Suprapubic skin (tissue), 4 donors: ENCODE data around the gene RNF130. TPM values are rescaled to one million over a fixed set of nuclear protein-coding genes. Genes with fewer than 3 reads are reported as not detected.
A peak's percentile ranks its signal among the peaks of the same experiment; 100 is the strongest.

Experiments
- DNase-seq, 2 donors: peaks; one replicate each; pipeline ENCODE4 v3.0.0-alpha.2; 2019; ENCODE audit warnings: low spot score in 2 of 2
- H3K27ac ChIP-seq: fragments of 200-600 bp; sonication (generic); one replicate; pipeline ENCODE4 v1.5.1; 2019
- H3K27me3 ChIP-seq: fragments of 200-600 bp; sonication (generic); one replicate; pipeline ENCODE4 v1.5.1; 2019
- H3K36me3 ChIP-seq: fragments of 200-600 bp; sonication (generic); one replicate; pipeline ENCODE4 v1.5.1; 2019
- H3K4me1 ChIP-seq: fragments of 200-600 bp; sonication (generic); one replicate; pipeline ENCODE4 v1.5.1; 2019
- H3K4me3 ChIP-seq: fragments of 200-600 bp; sonication (generic); one replicate; pipeline ENCODE4 v1.5.1; 2019; ENCODE audit warnings: mild to moderate bottlenecking
- H3K9me3 ChIP-seq: fragments of 200-600 bp; sonication (generic); one replicate; pipeline ENCODE4 v1.5.1; 2019
- EP300 ChIP-seq: sonication (generic); formaldehyde crosslinking; IDR thresholded peaks from one replicate; pipeline ENCODE4 v1.6.1; 2017; ENCODE audit warnings: antibody characterized with exemption
- POLR2A ChIP-seq, 2 donors: fragments of 450-650 bp; IDR thresholded peaks; one replicate each; pipeline ENCODE4 v1.6.1; 2017; ENCODE audit warnings: antibody characterized with exemption in 2 of 2, mild to moderate bottlenecking in 2 of 2, moderate library complexity in 2 of 2
- POLR2AphosphoS5 ChIP-seq, 3 donors: sonication (generic); formaldehyde crosslinking; IDR thresholded peaks; one replicate each; pipeline ENCODE4 v1.6.1; 2017; ENCODE audit warnings: antibody characterized with exemption in 3 of 3
- WGBS: methylation state at CpG from one replicate; pipeline ENCODE4 v1.1.5; 2018; 5-methylcytosine and 5-hydroxymethylcytosine counted together
- total RNA-seq, 4 donors: library from RNA; depleted of rRNA; stranded (reverse); fragments of >200 nt; gene quantifications; one replicate each; pipeline ENCODE4 v1.1.0, GENCODE V29; 2016
- TF ChIP-seq, protein P1 (sequence below), 2 donors: fragments of 200-600 bp in 1 of 2; fragments of 450-650 bp in 1 of 2; sonication (generic) in 1 of 2; IDR thresholded peaks; one replicate each; pipeline ENCODE4 v1.5.1; 2016 to 2019; ENCODE audit warnings: antibody characterized with exemption in 2 of 2, mild to moderate bottlenecking in 1 of 2, moderate library complexity in 1 of 2

The RNF130 gene
- total RNA-seq, 4 donors from 2014 or later = 24.8 to 37.2 (median 29.8) TPM

DNA sequence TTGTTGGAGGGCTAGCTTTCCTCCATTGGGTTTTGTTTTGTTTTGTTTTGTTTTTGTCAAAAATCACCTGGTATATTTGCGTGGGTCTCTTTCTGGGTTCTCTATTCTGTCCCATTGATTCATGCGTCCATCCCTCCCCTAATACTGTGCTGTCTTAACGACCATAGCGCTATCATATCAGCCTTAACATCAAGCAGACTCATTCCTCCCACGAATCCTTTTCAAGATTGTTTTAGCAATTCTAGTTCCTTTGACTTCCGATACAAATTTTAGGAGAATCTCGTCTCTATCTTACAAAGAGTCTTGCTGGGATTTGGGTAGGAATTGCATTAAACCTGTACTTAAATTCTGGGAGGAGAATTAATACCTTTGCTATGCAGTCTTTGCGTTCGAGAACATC lies 31.1 kb upstream of the RNF130 start:
- Histone ChIP-seq H3K4me3 (no peak overlapping the region), H3K4me1 (no peaks in the 10 kb centered on the region), H3K9me3 (peaks cover 7% of the 10 kb centered on the region), H3K36me3 (no peaks in the 10 kb centered on the region), H3K27me3 (no peaks in the 10 kb centered on the region), H3K27ac (no peak overlapping the region)
- DNase-seq = no peak
- TF ChIP-seq POLR2AphosphoS5 (IDR thresholded peaks at IDR 0.05) (no peak), EP300 (no peak), POLR2A (IDR thresholded peaks at IDR 0.05) (no peak)
- TF ChIP-seq, protein P1, sequence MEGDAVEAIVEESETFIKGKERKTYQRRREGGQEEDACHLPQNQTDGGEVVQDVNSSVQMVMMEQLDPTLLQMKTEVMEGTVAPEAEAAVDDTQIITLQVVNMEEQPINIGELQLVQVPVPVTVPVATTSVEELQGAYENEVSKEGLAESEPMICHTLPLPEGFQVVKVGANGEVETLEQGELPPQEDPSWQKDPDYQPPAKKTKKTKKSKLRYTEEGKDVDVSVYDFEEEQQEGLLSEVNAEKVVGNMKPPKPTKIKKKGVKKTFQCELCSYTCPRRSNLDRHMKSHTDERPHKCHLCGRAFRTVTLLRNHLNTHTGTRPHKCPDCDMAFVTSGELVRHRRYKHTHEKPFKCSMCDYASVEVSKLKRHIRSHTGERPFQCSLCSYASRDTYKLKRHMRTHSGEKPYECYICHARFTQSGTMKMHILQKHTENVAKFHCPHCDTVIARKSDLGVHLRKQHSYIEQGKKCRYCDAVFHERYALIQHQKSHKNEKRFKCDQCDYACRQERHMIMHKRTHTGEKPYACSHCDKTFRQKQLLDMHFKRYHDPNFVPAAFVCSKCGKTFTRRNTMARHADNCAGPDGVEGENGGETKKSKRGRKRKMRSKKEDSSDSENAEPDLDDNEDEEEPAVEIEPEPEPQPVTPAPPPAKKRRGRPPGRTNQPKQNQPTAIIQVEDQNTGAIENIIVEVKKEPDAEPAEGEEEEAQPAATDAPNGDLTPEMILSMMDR (IDR thresholded peaks at IDR 0.05) = no peak
- WGBS = 80% methylated on average over 9 of the region's 9 CpGs

DNA sequence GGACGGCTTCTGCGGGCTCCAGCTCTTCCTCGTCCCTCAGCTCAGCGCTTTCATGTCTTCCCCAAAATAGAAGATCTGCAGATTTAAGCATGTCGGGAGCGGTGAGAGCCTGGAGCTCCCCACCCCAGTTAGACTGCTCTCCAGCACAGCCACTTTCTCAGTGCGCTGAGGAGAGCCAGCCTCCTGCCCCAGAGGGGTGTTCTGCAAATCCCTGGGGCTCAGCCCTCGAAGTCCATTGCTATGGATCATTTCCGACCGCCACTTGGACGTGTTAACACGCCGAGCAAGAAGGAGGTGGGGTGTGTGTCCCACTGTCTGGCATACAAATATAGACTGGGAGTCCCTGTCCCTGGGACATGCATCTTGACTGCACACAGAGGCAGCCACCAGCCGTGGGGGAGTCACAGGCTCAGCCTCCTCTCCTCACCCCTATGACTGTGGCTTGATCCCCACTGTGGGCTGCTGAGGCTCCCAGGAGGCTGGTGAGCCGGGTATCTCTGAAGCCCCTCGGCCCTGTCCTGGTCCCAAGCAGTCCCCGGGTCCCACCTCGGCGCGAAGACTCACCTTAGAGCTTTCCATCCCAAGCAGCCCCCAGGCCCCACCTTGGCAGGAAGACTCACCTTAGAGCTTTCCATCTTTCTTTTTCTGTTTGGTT lies 30.0 kb upstream of the RNF130 start:
- peak in 1 of 2 donors; percentile 70 for DNase-seq
- Histone ChIP-seq H3K4me3 (no peak overlapping the region), H3K9me3 (no peaks in the 10 kb centered on the region), H3K27ac (no peak overlapping the region), H3K27me3 (no peaks in the 10 kb centered on the region), H3K36me3 (no peaks in the 10 kb centered on the region), H3K4me1 (no peaks in the 10 kb centered on the region)
- WGBS = 79% methylated on average over 19 of the region's 20 CpGs
- TF ChIP-seq, protein P1 (IDR thresholded peaks at IDR 0.05) = no peak
- TF ChIP-seq EP300 = no peak
- TF ChIP-seq POLR2A (IDR thresholded peaks at IDR 0.05) = no peak

- WGBS = 79% methylated on average over 10 of the region's 29 CpGs
- H3K4me1 ChIP-seq = no peaks in the 10 kb centered on the region
- TF ChIP-seq EP300 (no peak), POLR2AphosphoS5 (IDR thresholded peaks at IDR 0.05) (no peak), POLR2A (IDR thresholded peaks at IDR 0.05) (no peak)
- TF ChIP-seq, protein P1 (IDR thresholded peaks at IDR 0.05) = no peak
- no peaks in the 10 kb centered on the region for H3K9me3 ChIP-seq
- no peaks in the 10 kb centered on the region for H3K36me3 ChIP-seq
- DNase-seq = peak in 1 of 2 donors; percentile 69
- no peaks in the 10 kb centered on the region for H3K27me3 ChIP-seq
- no peak overlapping the region for H3K27ac ChIP-seq
- H3K4me3 ChIP-seq = no peak overlapping the region
These were observed 29.3 kb upstream of the RNF130 start for GRCh38 chr5:180100621-180101450.

DNA sequence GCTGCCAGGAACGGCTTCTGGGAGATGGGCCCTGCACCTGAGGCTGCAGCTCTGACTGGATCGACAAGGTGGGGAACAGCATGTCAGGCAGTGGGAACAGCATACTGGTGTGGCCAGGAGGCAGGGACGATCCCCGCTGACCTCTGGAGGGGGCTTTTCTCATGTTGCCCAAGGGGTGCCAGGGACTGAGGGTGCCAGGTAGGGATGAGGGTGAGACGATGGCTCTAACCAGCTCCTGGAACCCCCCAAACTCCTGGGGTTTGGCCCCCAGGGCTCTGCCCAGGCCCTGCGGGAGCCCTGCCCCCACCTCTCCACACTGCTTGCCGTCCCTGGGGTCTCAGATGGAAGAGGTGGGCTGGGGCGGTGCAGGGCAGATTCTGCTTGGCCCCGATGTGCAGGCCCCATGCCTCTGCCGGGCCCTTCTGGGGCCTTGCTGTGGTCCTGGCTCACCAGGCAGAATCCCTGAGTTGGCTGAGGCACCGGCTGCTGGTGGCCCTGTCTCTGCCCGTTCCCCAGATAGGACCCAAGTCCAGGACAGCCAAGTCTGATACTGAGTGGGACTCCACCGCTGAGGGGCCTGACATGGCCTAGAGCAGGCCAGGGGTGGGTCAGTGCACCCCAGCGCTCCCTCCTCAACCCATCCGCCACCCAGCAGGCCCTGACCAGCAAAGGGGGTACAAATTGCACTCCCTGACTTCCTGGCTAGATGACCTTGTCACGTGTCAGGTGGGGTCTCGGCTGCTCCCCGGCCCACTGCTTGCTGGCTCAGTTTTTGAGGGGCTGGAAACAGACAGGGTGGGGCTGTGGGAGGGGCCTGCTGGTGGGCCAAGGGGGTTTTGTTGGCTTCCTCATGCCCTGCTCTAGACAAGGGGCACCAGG lies 28.4 kb upstream of the RNF130 start:
- TF ChIP-seq, protein P1 (IDR thresholded peaks at IDR 0.05) = no peak
- TF ChIP-seq POLR2A (IDR thresholded peaks at IDR 0.05) (no peak), EP300 (no peak), POLR2AphosphoS5 (IDR thresholded peaks at IDR 0.05) (no peak)
- Histone ChIP-seq H3K4me1 (no peaks in the 10 kb centered on the region), H3K4me3 (no peak overlapping the region), H3K9me3 (no peaks in the 10 kb centered on the region), H3K36me3 (no peaks in the 10 kb centered on the region), H3K27ac (no peak overlapping the region), H3K27me3 (no peaks in the 10 kb centered on the region)
- DNase-seq = peak in 1 of 2 donors; percentile 78
- WGBS = 90% methylated on average over 2 of the region's 18 CpGs
